Stomach (tissue), 9 donors: Measurements from ENCODE around the gene BAIAP2L1. TPM values are rescaled to one million over a fixed set of nuclear protein-coding genes. Genes with fewer than 3 reads are reported as not detected.

Source experiments
- DNase-seq, 2 donors: peaks; one replicate each; pipeline versions ENCODE4 v3.0.0 to v3.0.0-alpha.2; 2013 to 2019
- H3K27ac ChIP-seq, 5 donors: fragments of 200-600 bp in 4 of 5; sonication (generic) in 4 of 5; one replicate each; pipeline ENCODE4 v1.5.1; 2013 to 2019; ENCODE audit warnings: mild to moderate bottlenecking in 1 of 5, moderate library complexity in 1 of 5
- H3K27me3 ChIP-seq, 3 donors: fragments of 200-600 bp; sonication (generic); one replicate each; pipeline ENCODE4 v1.5.1; 2017 to 2019; ENCODE audit warnings: mixed run types in 1 of 3
- H3K36me3 ChIP-seq, 4 donors: fragments of 200-600 bp; sonication (generic); 1 replicate in 3 of 4; 2 replicates in 1 of 4; pipeline ENCODE4 v1.5.1; 2016 to 2019
- H3K4me1 ChIP-seq, 4 donors: fragments of 200-600 bp; sonication (generic); one replicate each; pipeline ENCODE4 v1.5.1; 2016 to 2019
- H3K4me3 ChIP-seq, 4 donors: fragments of 200-600 bp; sonication (generic) in 3 of 4; one replicate each; pipeline ENCODE4 v1.5.1; 2016 to 2019; ENCODE audit warnings: mild to moderate bottlenecking in 1 of 4
- H3K9me3 ChIP-seq, 4 donors: fragments of 200-600 bp; sonication (generic); one replicate each; pipeline ENCODE4 v1.5.1; 2016 to 2019
- CTCF ChIP-seq, 7 experiments: fragments of 450-650 bp in 4 of 7; fragments of 200-600 bp in 3 of 7; sonication (generic) in 3 of 7; IDR thresholded peaks; one replicate each; pipeline ENCODE4 v1.5.1; 2016 to 2019; ENCODE audit warnings: antibody characterized with exemption in 7 of 7, control low read depth in 2 of 7, mild to moderate bottlenecking in 1 of 7
- EP300 ChIP-seq: sonication (generic); formaldehyde crosslinking; IDR thresholded peaks from one replicate; pipeline ENCODE4 v1.6.1; 2017; ENCODE audit warnings: antibody characterized with exemption
- POLR2A ChIP-seq, 4 donors: fragments of 450-650 bp; IDR thresholded peaks; one replicate each; pipeline ENCODE4 v1.6.1; 2016; ENCODE audit warnings: antibody characterized with exemption in 4 of 4, control low read depth in 2 of 4, mild to moderate bottlenecking in 1 of 4, moderate library complexity in 1 of 4
- POLR2AphosphoS5 ChIP-seq, 3 donors: sonication (generic); formaldehyde crosslinking; IDR thresholded peaks; one replicate each; pipeline ENCODE4 v1.6.1; 2016; ENCODE audit warnings: antibody characterized with exemption in 3 of 3
- WGBS, 5 donors: extraction: QIAGEN DNeasy Blood & Tissue Kit in 3 of 5; methylation state at CpG; one replicate each; pipeline versions ENCODE4 v1.1.5 to v1.1.7; 2013 to 2018; 5-methylcytosine and 5-hydroxymethylcytosine counted together
- intact Hi-C: fragments of 100-400 bp; cut with DNase I; formaldehyde crosslinking; loops from one replicate; pipeline ENCODE4 v1.15.1; 2023; ENCODE audit warnings: low total_unique reads
- polyA plus RNA-seq, 3 donors: library from polyadenylated mRNA; stranded (reverse); fragments of 200-250 nt; gene quantifications; one replicate each; pipeline ENCODE4 v1.2.3, GENCODE V29; 2013
- total RNA-seq, 5 donors: library from RNA; depleted of rRNA; stranded (reverse); fragments of >200 nt; gene quantifications; one replicate each; pipeline versions ENCODE4 v1.1.0 to v1.2.3, GENCODE V29; 2014 to 2016
- donor health status: healthy with polysubstance abuse.
- donor health status: Bipolar disorder and iron deficiency.
- donor health status: healthy.

BAIAP2L1 gene
- total and polyA plus RNA-seq, 8 donors = 20.6 to 78.2 (median 50.0) TPM

DNA sequence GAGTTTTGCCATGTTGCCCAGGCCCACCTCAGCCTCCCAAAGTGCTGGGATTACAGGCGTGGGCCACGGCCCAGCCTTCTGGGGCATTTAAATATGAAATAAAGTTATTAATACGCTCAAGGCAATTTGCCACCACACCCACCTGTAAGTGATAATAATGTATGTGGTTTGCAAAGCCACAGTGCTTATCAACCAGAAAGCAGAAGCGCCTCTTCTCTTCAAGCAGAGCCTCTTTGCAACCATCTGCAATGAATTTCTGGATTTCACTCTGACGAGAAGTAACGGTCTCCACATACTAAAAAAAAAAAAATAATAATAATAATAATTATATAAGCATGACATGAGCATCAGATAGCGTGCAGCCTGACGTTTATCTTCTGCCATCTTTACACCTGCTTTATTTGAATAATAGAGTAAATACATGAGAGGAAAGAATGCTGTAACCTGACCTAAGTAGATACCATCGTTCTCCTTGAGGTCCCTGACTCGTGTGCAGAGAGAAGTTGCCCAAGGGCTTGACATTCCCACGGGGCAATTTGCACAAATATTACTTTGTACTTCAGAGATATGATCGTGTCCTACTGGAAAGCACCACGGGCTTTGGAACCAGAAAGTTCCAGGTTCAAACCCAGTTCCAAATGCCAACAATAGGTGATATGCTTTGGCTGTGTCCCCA is 85.4 kb downstream of the BAIAP2L1 start:
- peaks cover 15 to 80% (median 47%) of the 10 kb centered on the region in 4 donors for H3K36me3 ChIP-seq
- intact Hi-C loops = no loop called here

GRCh38 chr7:98314469-98314868 is 86.4 kb downstream of the BAIAP2L1 start:
- H3K36me3 ChIP-seq = peaks cover 18 to 86% (median 54%) of the 10 kb centered on the region in 4 donors
- intact Hi-C loops = no loop called here
- H3K9me3 ChIP-seq = no peaks in the 10 kb centered on the region
- H3K27me3 ChIP-seq = no peaks in the 10 kb centered on the region
- peaks cover 0 to 3% (median 0%) of the 10 kb centered on the region in 4 donors for H3K4me1 ChIP-seq
- 90 to 93% (median 91%) methylated on average over 11 of the region's 11 CpGs for WGBS, 5 donors
- TF ChIP-seq EP300 (no peak), CTCF (IDR thresholded peaks at IDR 0.05) (no peak), POLR2AphosphoS5 (IDR thresholded peaks at IDR 0.05) (no peak), POLR2A (IDR thresholded peaks at IDR 0.05) (no peak)
- no peak overlapping the region for H3K4me3 ChIP-seq
- no peak overlapping the region for H3K27ac ChIP-seq
- DNase-seq = no peak

More for the DNA sequence above, 85.4 kb downstream of the BAIAP2L1 start:
- Histone ChIP-seq H3K27ac (no peak overlapping the region), H3K4me3 (no peak overlapping the region), H3K4me1 (peaks cover 0 to 3% (median 0%) of the 10 kb centered on the region in 4 donors), H3K9me3 (no peaks in the 10 kb centered on the region), H3K27me3 (no peaks in the 10 kb centered on the region)
- no peak for DNase-seq
- no peak for TF ChIP-seq POLR2A (IDR thresholded peaks at IDR 0.05)
- TF ChIP-seq EP300 = no peak
- no peak for TF ChIP-seq CTCF (IDR thresholded peaks at IDR 0.05)
- no peak for TF ChIP-seq POLR2AphosphoS5 (IDR thresholded peaks at IDR 0.05)
- 56 to 66% (median 57%) methylated on average over 13 of the region's 13 CpGs for WGBS, 5 donors

DNA sequence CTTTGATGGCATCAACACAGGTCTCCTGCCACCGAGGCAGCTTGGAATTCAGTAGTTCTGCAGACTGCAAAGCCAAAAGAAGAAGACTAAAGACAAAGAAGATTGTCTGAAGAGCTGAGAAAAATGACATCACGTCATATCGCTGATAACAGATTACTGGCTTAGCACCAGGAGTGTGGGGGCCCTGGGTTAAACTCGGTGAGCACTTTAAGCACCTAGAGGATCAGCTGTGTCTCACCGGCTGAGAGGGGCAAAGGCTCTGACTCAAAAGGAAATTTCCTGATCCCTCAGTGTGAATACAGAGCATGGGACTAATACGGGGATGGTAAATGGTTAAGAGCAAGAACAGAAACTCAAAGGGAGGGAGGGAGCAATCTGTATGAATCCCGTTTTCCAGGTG is 88.7 kb downstream of the BAIAP2L1 start:
- H3K4me3 ChIP-seq = no peak overlapping the region

DNA sequence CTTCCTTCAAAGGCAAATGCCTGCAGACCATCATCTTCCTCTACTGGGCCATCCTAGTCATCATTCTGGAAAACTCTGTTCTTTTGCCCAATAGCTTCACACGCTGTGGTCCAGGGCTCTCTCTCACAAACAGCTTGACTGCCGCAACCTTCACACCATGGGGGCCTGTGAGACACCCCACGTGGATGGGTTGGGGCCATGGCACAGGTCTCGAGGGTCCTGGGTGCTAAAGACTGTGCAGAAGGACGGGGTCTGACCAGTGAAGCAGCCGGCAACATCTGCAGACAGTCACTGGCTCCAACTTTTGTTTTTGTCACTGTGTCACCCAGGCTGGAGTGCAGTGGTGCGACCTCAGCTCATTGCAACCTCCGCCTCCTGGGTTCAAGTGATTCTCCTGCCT is 91.3 kb downstream of the BAIAP2L1 start:
- 95 to 98% (median 96%) methylated on average over 8 of the region's 8 CpGs for WGBS, 5 donors
- H3K4me3 ChIP-seq = no peak overlapping the region
- H3K27me3 ChIP-seq = no peaks in the 10 kb centered on the region
- intact Hi-C loops = loop anchor here (10.0 kb wide), 1 partner anchor 85 kb away; no protein-coding TSS in a partner anchor
- no peak for DNase-seq
- peaks cover 25 to 85% (median 68%) of the 10 kb centered on the region in 4 donors for H3K36me3 ChIP-seq
- H3K27ac ChIP-seq = no peak overlapping the region
- no peak for TF ChIP-seq CTCF (IDR thresholded peaks at IDR 0.05)
- no peak for TF ChIP-seq POLR2A (IDR thresholded peaks at IDR 0.05)
- no peak for TF ChIP-seq EP300
- TF ChIP-seq POLR2AphosphoS5 (IDR thresholded peaks at IDR 0.05) = no peak
- peaks cover 0 to 19% (median 10%) of the 10 kb centered on the region in 4 donors for H3K4me1 ChIP-seq
- no peaks in the 10 kb centered on the region for H3K9me3 ChIP-seq

More for the DNA sequence above, 88.7 kb downstream of the BAIAP2L1 start:
- peaks cover 27 to 96% (median 75%) of the 10 kb centered on the region in 4 donors for H3K36me3 ChIP-seq
- H3K27me3 ChIP-seq = no peaks in the 10 kb centered on the region
- intact Hi-C loops = no loop called here
- H3K9me3 ChIP-seq = no peaks in the 10 kb centered on the region
- H3K4me1 ChIP-seq = peaks cover 0 to 3% (median 0%) of the 10 kb centered on the region in 4 donors
- 69 to 77% (median 73%) methylated on average over 7 of the region's 7 CpGs for WGBS, 5 donors
- TF ChIP-seq EP300 (no peak), CTCF (IDR thresholded peaks at IDR 0.05) (no peak), POLR2AphosphoS5 (IDR thresholded peaks at IDR 0.05) (no peak), POLR2A (IDR thresholded peaks at IDR 0.05) (no peak)
- DNase-seq = no peak
- no peak overlapping the region for H3K27ac ChIP-seq
